ENCODE results near the gene ZNF605. TPM values are rescaled to one million over a fixed set of nuclear protein-coding genes. Genes with fewer than 3 reads are reported as not detected.

ZNF605 gene
- total and polyA plus RNA-seq, 9 of the 15 experiments (the other 6 are each of a cell fraction or from before 2014, with no cell fraction given): 0.45 to 1.1 (median 0.68) TPM

DNA sequence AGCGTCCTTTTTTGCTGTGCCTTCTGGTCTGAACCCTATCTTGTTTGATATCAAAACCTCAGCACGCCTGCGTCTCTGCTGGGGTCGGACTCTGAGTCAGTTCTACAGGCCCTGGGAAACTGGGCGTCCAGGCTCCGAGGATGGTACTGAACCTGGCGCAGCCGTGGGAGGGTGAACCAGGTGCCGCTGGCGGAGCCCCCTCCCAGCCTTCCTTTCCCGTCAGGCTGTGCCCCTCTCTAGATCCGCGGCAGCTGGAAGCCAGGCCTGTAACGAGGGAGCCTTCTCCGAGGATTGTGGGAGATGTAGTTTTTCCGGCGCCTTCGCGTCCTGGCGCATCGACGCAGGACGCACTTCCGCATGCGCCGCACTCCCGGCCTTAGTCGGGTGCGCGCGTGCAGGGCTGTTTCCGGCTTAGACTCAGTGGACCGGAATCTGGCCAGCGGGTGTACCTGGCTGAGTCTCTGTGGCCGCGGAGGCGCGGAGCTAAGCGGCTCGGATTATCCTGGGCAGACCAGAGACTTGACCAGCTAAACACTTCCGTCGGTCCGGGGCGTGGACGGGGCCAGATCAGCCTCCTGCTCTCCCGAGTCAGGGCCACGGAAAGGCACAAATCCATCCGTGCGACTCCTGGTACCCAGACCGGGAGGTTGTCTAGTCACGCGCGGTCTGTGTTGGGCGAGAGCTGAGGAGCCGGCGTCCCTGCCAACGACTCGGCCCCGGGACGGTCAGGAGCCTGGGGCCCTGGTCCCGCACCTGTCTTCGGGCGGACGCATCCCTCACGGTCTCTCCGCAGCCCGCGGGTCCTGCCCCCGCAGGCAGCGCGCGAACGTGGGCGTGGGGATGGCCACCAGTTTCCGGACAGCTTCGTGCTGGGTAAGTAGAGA lies 30.1 kb upstream of the ZNF605 start, which contains the start of gene ZNF26 (continued):
- TF ChIP-seq, protein P1, sequence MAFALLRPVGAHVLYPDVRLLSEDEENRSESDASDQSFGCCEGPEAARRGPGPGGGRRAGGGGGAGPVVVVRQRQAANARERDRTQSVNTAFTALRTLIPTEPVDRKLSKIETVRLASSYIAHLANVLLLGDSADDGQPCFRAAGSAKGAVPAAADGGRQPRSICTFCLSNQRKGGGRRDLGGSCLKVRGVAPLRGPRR (CRISPR knock-in tag; IDR thresholded peaks at IDR 0.05): no peak
- TF ChIP-seq CAMTA2 (CRISPR knock-in tag; conservative IDR thresholded peaks at IDR 0.05) (no peak), KAT8 (IDR thresholded peaks at IDR 0.05; ENCODE audit: low read depth) (no peak), ZNF717 (CRISPR knock-in tag; IDR thresholded peaks at IDR 0.05) (no peak), KLF10 (CRISPR knock-in tag; IDR thresholded peaks at IDR 0.05) (no peak), RHOXF2B (CRISPR knock-in tag; conservative IDR thresholded peaks at IDR 0.05) (no peak), SRSF9 (IDR thresholded peaks at IDR 0.05; ENCODE audit: borderline replicate concordance, low read depth, low read length) (no peak), TSC22D4 (tag; IDR thresholded peaks at IDR 0.05) (no peak), TRIM28 (IDR thresholded peaks at IDR 0.05) (no peak), ZNF695 (CRISPR knock-in tag; IDR thresholded peaks at IDR 0.05) (no peak), ELF4 (CRISPR knock-in tag; IDR thresholded peaks at IDR 0.05) (peak; percentile 67; the same call in 1 of the 2 replicates), ZFX (CRISPR knock-in tag; IDR thresholded peaks at IDR 0.05) (peak; percentile 94), BCL6 (CRISPR knock-in tag; IDR thresholded peaks at IDR 0.05) (no peak), ZNF224 (CRISPR knock-in tag; IDR thresholded peaks at IDR 0.05) (no peak), BRF1 (IDR thresholded peaks at IDR 0.05; ENCODE audit: borderline replicate concordance, extremely low read depth, insufficient read length) (no peak)
- TF ChIP-seq, protein P2, sequence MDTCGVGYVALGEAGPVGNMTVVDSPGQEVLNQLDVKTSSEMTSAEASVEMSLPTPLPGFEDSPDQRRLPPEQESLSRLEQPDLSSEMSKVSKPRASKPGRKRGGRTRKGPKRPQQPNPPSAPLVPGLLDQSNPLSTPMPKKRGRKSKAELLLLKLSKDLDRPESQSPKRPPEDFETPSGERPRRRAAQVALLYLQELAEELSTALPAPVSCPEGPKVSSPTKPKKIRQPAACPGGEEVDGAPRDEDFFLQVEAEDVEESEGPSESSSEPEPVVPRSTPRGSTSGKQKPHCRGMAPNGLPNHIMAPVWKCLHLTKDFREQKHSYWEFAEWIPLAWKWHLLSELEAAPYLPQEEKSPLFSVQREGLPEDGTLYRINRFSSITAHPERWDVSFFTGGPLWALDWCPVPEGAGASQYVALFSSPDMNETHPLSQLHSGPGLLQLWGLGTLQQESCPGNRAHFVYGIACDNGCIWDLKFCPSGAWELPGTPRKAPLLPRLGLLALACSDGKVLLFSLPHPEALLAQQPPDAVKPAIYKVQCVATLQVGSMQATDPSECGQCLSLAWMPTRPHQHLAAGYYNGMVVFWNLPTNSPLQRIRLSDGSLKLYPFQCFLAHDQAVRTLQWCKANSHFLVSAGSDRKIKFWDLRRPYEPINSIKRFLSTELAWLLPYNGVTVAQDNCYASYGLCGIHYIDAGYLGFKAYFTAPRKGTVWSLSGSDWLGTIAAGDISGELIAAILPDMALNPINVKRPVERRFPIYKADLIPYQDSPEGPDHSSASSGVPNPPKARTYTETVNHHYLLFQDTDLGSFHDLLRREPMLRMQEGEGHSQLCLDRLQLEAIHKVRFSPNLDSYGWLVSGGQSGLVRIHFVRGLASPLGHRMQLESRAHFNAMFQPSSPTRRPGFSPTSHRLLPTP (IDR thresholded peaks at IDR 0.05; ENCODE audit: borderline replicate concordance, extremely low read depth, insufficient read length): no peak
- TF ChIP-seq, protein P3, sequence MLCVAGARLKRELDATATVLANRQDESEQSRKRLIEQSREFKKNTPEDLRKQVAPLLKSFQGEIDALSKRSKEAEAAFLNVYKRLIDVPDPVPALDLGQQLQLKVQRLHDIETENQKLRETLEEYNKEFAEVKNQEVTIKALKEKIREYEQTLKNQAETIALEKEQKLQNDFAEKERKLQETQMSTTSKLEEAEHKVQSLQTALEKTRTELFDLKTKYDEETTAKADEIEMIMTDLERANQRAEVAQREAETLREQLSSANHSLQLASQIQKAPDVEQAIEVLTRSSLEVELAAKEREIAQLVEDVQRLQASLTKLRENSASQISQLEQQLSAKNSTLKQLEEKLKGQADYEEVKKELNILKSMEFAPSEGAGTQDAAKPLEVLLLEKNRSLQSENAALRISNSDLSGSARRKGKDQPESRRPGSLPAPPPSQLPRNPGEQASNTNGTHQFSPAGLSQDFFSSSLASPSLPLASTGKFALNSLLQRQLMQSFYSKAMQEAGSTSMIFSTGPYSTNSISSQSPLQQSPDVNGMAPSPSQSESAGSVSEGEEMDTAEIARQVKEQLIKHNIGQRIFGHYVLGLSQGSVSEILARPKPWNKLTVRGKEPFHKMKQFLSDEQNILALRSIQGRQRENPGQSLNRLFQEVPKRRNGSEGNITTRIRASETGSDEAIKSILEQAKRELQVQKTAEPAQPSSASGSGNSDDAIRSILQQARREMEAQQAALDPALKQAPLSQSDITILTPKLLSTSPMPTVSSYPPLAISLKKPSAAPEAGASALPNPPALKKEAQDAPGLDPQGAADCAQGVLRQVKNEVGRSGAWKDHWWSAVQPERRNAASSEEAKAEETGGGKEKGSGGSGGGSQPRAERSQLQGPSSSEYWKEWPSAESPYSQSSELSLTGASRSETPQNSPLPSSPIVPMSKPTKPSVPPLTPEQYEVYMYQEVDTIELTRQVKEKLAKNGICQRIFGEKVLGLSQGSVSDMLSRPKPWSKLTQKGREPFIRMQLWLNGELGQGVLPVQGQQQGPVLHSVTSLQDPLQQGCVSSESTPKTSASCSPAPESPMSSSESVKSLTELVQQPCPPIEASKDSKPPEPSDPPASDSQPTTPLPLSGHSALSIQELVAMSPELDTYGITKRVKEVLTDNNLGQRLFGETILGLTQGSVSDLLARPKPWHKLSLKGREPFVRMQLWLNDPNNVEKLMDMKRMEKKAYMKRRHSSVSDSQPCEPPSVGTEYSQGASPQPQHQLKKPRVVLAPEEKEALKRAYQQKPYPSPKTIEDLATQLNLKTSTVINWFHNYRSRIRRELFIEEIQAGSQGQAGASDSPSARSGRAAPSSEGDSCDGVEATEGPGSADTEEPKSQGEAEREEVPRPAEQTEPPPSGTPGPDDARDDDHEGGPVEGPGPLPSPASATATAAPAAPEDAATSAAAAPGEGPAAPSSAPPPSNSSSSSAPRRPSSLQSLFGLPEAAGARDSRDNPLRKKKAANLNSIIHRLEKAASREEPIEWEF (CRISPR knock-in tag; IDR thresholded peaks at IDR 0.05): no peak
- TF ChIP-seq, protein P4, sequence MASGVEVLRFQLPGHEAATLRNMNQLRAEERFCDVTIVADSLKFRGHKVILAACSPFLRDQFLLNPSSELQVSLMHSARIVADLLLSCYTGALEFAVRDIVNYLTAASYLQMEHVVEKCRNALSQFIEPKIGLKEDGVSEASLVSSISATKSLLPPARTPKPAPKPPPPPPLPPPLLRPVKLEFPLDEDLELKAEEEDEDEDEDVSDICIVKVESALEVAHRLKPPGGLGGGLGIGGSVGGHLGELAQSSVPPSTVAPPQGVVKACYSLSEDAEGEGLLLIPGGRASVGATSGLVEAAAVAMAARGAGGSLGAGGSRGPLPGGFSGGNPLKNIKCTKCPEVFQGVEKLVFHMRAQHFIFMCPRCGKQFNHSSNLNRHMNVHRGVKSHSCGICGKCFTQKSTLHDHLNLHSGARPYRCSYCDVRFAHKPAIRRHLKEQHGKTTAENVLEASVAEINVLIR (CRISPR knock-in tag; IDR thresholded peaks at IDR 0.05): peak; percentile 97
